D721Med (cell line): ENCODE measurements around the gene VWA5B1.
"Not testable (repeated sequence)": the region's sequence is repeated elsewhere in the genome, so short reads cannot be mapped to it uniquely, and the experiment has no call there.

Source experiments
- DNase-seq: peaks from one replicate; pipeline ENCODE4 v3.0.0; 2011; ENCODE audit warnings: low spot score; ENCODE audit not compliant: insufficient read length
- FAIRE-seq: peaks from 2 replicates; lab custom pipeline; 2011; peaks lifted over from hg19 to GRCh38; lab: Jason Lieb, UNC
- TF ChIP-seq, protein P1 (sequence below): IDR thresholded peaks from 2 replicates; pipeline ENCODE4 v1.5.1; 2012; ENCODE audit warnings: mild to moderate bottlenecking, control low read depth; ENCODE audit not compliant: insufficient read depth; ENCODE audit errors: missing control alignments

Gene VWA5B1

DNA sequence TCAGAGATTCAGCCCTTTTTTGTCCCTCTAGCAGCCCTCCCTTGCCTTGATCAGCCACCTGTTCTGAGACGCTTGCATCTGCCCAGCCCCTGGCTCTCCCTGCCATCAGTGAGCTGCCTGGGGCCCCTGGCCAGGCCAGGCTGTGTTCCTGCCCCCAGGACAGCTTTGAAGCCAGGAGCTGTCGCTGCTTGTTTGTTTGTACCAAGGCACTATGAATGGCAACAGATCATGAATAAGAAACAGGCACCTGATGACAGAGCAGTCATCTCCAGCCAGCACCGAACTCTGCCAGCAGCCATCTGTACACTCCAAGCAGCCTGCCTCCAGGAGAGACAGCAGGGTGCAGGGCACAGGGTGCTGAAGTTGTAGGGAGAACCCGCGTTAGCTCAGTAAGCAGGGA is 8.1 kb upstream of the VWA5B1 start:
- FAIRE-seq, result no peak
- TF ChIP-seq, protein P1, sequence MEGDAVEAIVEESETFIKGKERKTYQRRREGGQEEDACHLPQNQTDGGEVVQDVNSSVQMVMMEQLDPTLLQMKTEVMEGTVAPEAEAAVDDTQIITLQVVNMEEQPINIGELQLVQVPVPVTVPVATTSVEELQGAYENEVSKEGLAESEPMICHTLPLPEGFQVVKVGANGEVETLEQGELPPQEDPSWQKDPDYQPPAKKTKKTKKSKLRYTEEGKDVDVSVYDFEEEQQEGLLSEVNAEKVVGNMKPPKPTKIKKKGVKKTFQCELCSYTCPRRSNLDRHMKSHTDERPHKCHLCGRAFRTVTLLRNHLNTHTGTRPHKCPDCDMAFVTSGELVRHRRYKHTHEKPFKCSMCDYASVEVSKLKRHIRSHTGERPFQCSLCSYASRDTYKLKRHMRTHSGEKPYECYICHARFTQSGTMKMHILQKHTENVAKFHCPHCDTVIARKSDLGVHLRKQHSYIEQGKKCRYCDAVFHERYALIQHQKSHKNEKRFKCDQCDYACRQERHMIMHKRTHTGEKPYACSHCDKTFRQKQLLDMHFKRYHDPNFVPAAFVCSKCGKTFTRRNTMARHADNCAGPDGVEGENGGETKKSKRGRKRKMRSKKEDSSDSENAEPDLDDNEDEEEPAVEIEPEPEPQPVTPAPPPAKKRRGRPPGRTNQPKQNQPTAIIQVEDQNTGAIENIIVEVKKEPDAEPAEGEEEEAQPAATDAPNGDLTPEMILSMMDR, result no peak
- DNase-seq, result no peak

GRCh38 chr1:20284046-20284445 is 6.6 kb upstream of the VWA5B1 start:
- no peak for FAIRE-seq
- no peak for DNase-seq
- TF ChIP-seq, protein P1, result no peak

- DNase-seq (no peak), FAIRE-seq (no peak)
- TF ChIP-seq, protein P1, result no peak
These were observed 6.0 kb upstream of the VWA5B1 start for GRCh38 chr1:20284625-20285024.

GRCh38 chr1:20285510-20285909 is 5.2 kb upstream of the VWA5B1 start:
- DNase-seq (no peak), FAIRE-seq (no peak)

GRCh38 chr1:20287696-20288095 is 3.0 kb upstream of the VWA5B1 start:
- not testable (repeated sequence) for DNase-seq, FAIRE-seq

More at GRCh38 chr1:20285510-20285909, 5.2 kb upstream of the VWA5B1 start:
- TF ChIP-seq, protein P1, result no peak

- TF ChIP-seq, protein P1, result no peak
- DNase-seq, result no peak
- FAIRE-seq, result no peak
These were observed 990 bp downstream of the VWA5B1 start for GRCh38 chr1:20291645-20292084.

DNA sequence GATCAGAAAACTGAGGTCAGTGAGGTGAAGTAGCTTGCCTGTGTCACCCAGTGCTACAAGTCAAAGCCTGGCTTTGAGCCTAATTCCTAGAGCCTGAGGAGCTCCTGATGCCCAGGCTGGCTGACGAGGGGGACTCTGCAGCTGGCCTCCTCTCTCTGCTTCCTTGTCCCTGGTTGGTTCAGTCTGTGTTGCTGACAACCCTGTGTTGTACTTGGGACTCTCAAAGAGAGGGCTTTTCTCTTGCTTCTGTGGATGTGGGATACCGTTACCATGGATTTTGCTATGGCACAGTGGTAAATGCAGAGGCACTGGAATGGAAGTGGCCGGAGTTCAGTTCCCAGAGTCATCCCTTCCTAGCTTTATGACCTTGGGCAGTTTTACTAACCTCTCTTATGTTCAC is 8.0 kb downstream of the VWA5B1 start:
- TF ChIP-seq, protein P1, result no peak
- FAIRE-seq, result no peak
- DNase-seq, result no peak

DNA sequence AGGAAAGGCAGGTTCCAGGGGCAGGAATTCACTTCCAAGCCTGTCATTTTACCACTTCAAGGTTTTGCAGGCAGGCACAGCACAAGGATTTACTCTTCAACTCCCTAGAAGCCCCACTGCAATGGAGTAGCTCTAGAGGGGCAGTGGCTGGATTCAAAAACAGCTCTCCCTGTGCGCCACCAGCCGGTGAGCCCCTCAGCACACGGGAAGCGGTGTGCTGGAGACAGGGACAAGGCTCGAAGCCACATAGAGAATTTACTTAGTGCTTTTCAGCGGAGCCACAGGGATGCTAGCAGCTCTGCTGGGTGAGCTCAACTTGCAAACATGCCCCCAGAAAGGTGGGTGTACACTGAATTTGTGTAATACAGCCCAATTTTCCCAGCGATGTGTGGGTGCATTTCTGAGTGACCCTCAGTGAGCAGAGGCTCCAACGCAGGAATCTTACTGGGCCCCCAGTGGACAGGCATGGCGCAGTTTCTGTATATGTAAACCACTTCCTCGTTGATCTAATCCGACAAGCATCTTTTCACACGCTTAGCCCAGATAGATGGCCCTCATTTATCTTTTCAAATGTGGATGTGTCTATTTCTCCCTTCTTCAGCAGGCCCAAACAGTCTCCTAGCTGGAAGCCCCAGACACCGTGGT is 10.9 kb downstream of the VWA5B1 start:
- DNase-seq, result no peak
- FAIRE-seq, result no peak
- TF ChIP-seq, protein P1, result no peak
